SIG-M5 (cell line): ENCODE results near the gene OR52E1.
"Not testable (repeated sequence)": the region's sequence is repeated elsewhere in the genome, so short reads cannot be mapped to it uniquely, and the experiment has no call there.

ENCODE experiments used
- DNase-seq: peaks from one replicate; lab custom pipeline; 2025; lab: John Stamatoyannopoulos, UW

The OR52E1 gene

GRCh38 chr11:5069272-5069671, at the start of gene OR52E1:
Gene OR52E1, plus strand, starts transcription at chr11:5069572.
- no peak for DNase-seq

- no peak for DNase-seq
These were observed 47.4 kb upstream of the OR52E1 start for GRCh38 chr11:5021996-5022395.

- DNase-seq: no peak
These were observed 32.7 kb upstream of the OR52E1 start for GRCh38 chr11:5036669-5037068.

- DNase-seq: no peak
These were observed 31.4 kb upstream of the OR52E1 start for GRCh38 chr11:5037926-5038325.

GRCh38 chr11:5038341-5038740, 31.0 kb upstream of the OR52E1 start:
- no peak for DNase-seq

- no peak for DNase-seq
These were observed 28.5 kb upstream of the OR52E1 start for GRCh38 chr11:5040876-5041275.

GRCh38 chr11:5042091-5042490, 27.3 kb upstream of the OR52E1 start:
- DNase-seq: no peak

- no peak for DNase-seq
These were observed 26.0 kb upstream of the OR52E1 start for GRCh38 chr11:5043380-5043779.

GRCh38 chr11:5046226-5046625, 23.1 kb upstream of the OR52E1 start, which contains the start of gene OR52J3:
Gene OR52J3, plus strand, starts transcription at chr11:5046526. Its CDS starts 0 bp downstream, at chr11:5046526.
- DNase-seq: no peak

- DNase-seq: no peak
These were observed 22.5 kb upstream of the OR52E1 start for GRCh38 chr11:5046754-5047330.

- DNase-seq: not testable (repeated sequence)
These were observed 10.7 kb upstream of the OR52E1 start for GRCh38 chr11:5058679-5059078.

- no peak for DNase-seq
These were observed 10.0 kb upstream of the OR52E1 start, which contains the start of gene OR52E2 for GRCh38 chr11:5059391-5059790. Gene OR52E2, minus strand, starts transcription at chr11:5059627. Its CDS starts 0 bp downstream, at chr11:5059627.

- DNase-seq: no peak
These were observed 4.3 kb upstream of the OR52E1 start for GRCh38 chr11:5065027-5065426.

GRCh38 chr11:5071799-5072198, 2.4 kb downstream of the OR52E1 start:
- DNase-seq: no peak

GRCh38 chr11:5081405-5081804, 12.0 kb downstream of the OR52E1 start:
- no peak for DNase-seq

- no peak for DNase-seq
These were observed 14.2 kb downstream of the OR52E1 start for GRCh38 chr11:5083602-5084001.

GRCh38 chr11:5088556-5088955, 19.2 kb downstream of the OR52E1 start:
- DNase-seq: no peak

- no peak for DNase-seq
These were observed 21.3 kb downstream of the OR52E1 start for GRCh38 chr11:5090668-5091067.

- no peak for DNase-seq
These were observed 23.6 kb downstream of the OR52E1 start for GRCh38 chr11:5092821-5093585.

- no peak for DNase-seq
These were observed 26.6 kb downstream of the OR52E1 start for GRCh38 chr11:5096011-5096410.

GRCh38 chr11:5102246-5102645, 32.9 kb downstream of the OR52E1 start:
- DNase-seq: no peak

GRCh38 chr11:5103066-5103465, 33.7 kb downstream of the OR52E1 start:
- no peak for DNase-seq

GRCh38 chr11:5107285-5107684, 37.9 kb downstream of the OR52E1 start:
- DNase-seq: no peak

GRCh38 chr11:5115339-5115738, 46.0 kb downstream of the OR52E1 start:
- DNase-seq: no peak
